Osteoblast (primary cell): ENCODE measurements around the gene DCAF8. TPM values are rescaled to one million over a fixed set of nuclear protein-coding genes. Genes with fewer than 3 reads are reported as not detected.

Experiments used
- DNase-seq: peaks from one replicate; pipeline ENCODE4 v3.0.0; 2011; ENCODE audit warnings: low spot score, mixed read lengths; ENCODE audit not compliant: insufficient read length; ENCODE audit errors: missing footprints
- H2AFZ ChIP-seq: 2 replicates; pipeline ENCODE4 v1.6.0; 2011; ENCODE audit warnings: mild to moderate bottlenecking, low read length
- H3K27ac ChIP-seq: 2 replicates; pipeline ENCODE4 v1.5.1; 2011; ENCODE audit warnings: mild to moderate bottlenecking, low read depth, low read length, moderate library complexity
- H3K27me3 ChIP-seq: 2 replicates; pipeline ENCODE4 v1.6.0; 2012; ENCODE audit warnings: mild to moderate bottlenecking, control low read depth, inconsistent platforms, low read length, moderate library complexity; ENCODE audit not compliant: insufficient read depth
- H3K36me3 ChIP-seq: 2 replicates; pipeline ENCODE4 v1.5.1; 2011; ENCODE audit warnings: mild to moderate bottlenecking, low read length, control low read depth, moderate library complexity; ENCODE audit not compliant: insufficient read depth
- H3K4me1 ChIP-seq: 2 replicates; pipeline ENCODE4 v1.5.1; 2011; ENCODE audit warnings: mild to moderate bottlenecking, low read length, control low read depth, moderate library complexity; ENCODE audit not compliant: insufficient read depth
- H3K4me2 ChIP-seq: 2 replicates; pipeline ENCODE4 v1.6.0; 2011; ENCODE audit warnings: mild to moderate bottlenecking, low read length; ENCODE audit not compliant: insufficient read depth
- H3K4me3 ChIP-seq: fragments of 200-600 bp; sonication (generic); 3 replicates; pipeline ENCODE4 v1.5.1; 2012; ENCODE audit warnings: mild to moderate bottlenecking, low read length, inconsistent platforms; ENCODE audit not compliant: insufficient read depth
- H3K79me2 ChIP-seq: 2 replicates; pipeline ENCODE4 v1.6.0; 2012; ENCODE audit warnings: mild to moderate bottlenecking, low read length, control low read depth, inconsistent platforms; ENCODE audit not compliant: insufficient read depth
- H3K9me3 ChIP-seq: 2 replicates; pipeline ENCODE4 v1.5.1; 2011; ENCODE audit warnings: low read depth, low read length, control low read depth
- H4K20me1 ChIP-seq: 2 replicates; pipeline ENCODE4 v1.6.0; 2012; ENCODE audit warnings: mild to moderate bottlenecking, low read length, control low read depth; ENCODE audit not compliant: insufficient read depth
- total RNA-seq: library from RNA; depleted of rRNA; stranded (reverse); fragments of >200 nt; gene quantifications from 2 replicates; pipeline ENCODE4 v1.2.3, GENCODE V29; 2012
- TF ChIP-seq, protein P1 (sequence below): IDR thresholded peaks from 2 replicates; pipeline ENCODE4 v1.5.1; 2011; ENCODE audit warnings: mild to moderate bottlenecking, low read depth, low read length, moderate library complexity; ENCODE audit errors: extremely low read depth

Gene DCAF8
- total RNA-seq, 1 donor: 107 TPM

DNA sequence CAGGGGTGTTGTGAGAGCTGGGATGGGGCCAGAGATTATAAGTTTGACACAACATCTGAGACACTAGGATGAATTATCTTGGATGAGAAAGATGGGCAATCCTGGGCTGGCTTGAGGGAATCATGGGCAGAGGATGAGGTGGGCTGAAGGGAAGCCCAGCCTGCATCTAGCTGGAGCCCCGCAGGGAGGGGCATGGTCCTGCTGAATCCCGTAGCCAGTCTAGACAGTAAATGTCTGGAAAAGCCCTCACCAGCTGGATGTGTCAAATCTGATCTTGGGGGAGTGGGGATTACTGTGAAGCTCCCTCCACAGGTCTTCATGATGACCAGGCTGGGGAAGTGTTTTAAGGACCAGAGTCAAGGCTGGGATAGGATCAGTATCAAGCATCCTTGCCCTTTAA lies 75.6 kb downstream of the DCAF8 start:
- Histone ChIP-seq H3K27me3 (no peaks in the 10 kb centered on the region), H3K4me1 (peaks cover 6% of the 10 kb centered on the region), H3K9me3 (no peaks in the 10 kb centered on the region), H4K20me1 (no peaks in the 10 kb centered on the region), H2AFZ (no peak overlapping the region), H3K36me3 (no peaks in the 10 kb centered on the region), H3K4me2 (no peak overlapping the region), H3K27ac (no peak overlapping the region), H3K79me2 (no peaks in the 10 kb centered on the region), H3K4me3 (no peak overlapping the region)
- no peak for DNase-seq
- TF ChIP-seq, protein P1, sequence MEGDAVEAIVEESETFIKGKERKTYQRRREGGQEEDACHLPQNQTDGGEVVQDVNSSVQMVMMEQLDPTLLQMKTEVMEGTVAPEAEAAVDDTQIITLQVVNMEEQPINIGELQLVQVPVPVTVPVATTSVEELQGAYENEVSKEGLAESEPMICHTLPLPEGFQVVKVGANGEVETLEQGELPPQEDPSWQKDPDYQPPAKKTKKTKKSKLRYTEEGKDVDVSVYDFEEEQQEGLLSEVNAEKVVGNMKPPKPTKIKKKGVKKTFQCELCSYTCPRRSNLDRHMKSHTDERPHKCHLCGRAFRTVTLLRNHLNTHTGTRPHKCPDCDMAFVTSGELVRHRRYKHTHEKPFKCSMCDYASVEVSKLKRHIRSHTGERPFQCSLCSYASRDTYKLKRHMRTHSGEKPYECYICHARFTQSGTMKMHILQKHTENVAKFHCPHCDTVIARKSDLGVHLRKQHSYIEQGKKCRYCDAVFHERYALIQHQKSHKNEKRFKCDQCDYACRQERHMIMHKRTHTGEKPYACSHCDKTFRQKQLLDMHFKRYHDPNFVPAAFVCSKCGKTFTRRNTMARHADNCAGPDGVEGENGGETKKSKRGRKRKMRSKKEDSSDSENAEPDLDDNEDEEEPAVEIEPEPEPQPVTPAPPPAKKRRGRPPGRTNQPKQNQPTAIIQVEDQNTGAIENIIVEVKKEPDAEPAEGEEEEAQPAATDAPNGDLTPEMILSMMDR: no peak

DNA sequence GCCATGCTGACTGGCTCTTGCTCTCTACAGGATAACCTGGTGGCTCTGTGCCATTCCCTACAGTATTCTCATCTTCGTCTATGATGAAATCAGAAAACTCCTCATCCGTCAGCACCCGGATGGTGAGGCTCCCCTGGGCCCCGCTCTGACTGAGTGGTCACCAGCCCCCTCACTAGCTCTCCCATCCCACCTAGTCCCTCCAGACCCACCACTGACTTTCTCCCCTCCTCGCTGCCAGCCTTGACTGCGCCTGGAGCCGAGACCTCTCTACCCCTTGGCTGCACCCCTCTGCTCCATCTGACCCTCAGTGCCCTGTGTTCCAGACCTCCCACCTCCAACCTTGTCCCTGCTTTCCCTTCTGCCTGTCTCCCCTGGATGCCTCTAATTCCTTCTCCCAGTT lies 76.1 kb downstream of the DCAF8 start:
- no peaks in the 10 kb centered on the region for H3K9me3 ChIP-seq
- no peaks in the 10 kb centered on the region for H4K20me1 ChIP-seq
- H3K27ac ChIP-seq: no peak overlapping the region
- H3K4me1 ChIP-seq: peaks cover 6% of the 10 kb centered on the region
- DNase-seq: no peak
- no peak overlapping the region for H3K4me2 ChIP-seq
- no peaks in the 10 kb centered on the region for H3K79me2 ChIP-seq
- no peak overlapping the region for H2AFZ ChIP-seq
- H3K27me3 ChIP-seq: no peaks in the 10 kb centered on the region
- TF ChIP-seq, protein P1: no peak
- no peaks in the 10 kb centered on the region for H3K36me3 ChIP-seq
- no peak overlapping the region for H3K4me3 ChIP-seq

DNA sequence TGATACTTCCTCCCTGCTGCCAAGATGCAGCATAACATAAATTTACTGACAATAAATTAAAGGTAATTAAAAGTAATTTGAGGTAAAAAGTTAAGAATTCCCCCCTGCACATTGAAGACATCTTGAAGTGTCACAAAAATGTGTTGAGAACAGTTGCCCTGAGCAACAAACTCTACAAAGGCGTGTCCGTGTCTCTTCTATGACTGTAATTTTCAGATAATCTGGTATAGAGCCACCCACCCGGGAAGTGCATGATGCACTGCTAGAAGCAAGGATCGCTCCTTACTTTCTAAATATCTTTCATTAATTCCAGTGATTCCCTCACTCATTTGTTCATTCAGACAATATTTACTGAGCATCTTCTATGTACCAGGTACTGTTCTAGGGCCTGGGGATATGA lies 83.0 kb downstream of the DCAF8 start:
- Histone ChIP-seq H3K4me3 (no peak overlapping the region), H3K9me3 (no peaks in the 10 kb centered on the region), H2AFZ (no peak overlapping the region), H3K36me3 (no peaks in the 10 kb centered on the region), H3K27ac (no peak overlapping the region), H4K20me1 (no peaks in the 10 kb centered on the region), H3K4me2 (no peak overlapping the region), H3K27me3 (peaks cover 14% of the 10 kb centered on the region), H3K79me2 (no peaks in the 10 kb centered on the region), H3K4me1 (no peaks in the 10 kb centered on the region)
- TF ChIP-seq, protein P1: no peak
- no peak for DNase-seq

DNA sequence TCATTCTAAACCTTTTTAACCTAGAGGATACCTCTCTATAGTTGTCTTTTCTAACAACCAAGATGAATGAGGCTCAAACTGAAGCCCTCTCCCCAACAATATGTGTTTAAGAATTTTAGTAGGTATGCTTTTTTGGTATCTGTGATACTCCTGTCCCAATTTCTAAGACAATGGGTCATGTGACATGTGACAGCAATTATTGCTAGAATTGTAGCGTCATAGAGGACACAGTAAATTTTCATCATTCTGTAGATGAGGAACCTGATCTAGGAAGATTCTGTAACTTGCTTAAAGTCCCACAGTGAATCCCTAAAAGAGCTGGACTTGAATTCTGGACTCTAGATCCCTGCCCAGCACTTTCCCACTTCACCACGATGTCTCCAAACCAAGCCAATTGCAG lies 83.6 kb downstream of the DCAF8 start:
- TF ChIP-seq, protein P1: no peak
- Histone ChIP-seq H3K4me1 (no peaks in the 10 kb centered on the region), H2AFZ (no peak overlapping the region), H4K20me1 (no peaks in the 10 kb centered on the region), H3K27me3 (peaks cover 18% of the 10 kb centered on the region), H3K36me3 (no peaks in the 10 kb centered on the region), H3K27ac (no peak overlapping the region), H3K9me3 (no peaks in the 10 kb centered on the region), H3K4me2 (no peak overlapping the region), H3K79me2 (no peaks in the 10 kb centered on the region), H3K4me3 (no peak overlapping the region)
- DNase-seq: no peak
